EL (cell line): ENCODE data around the gene YWHAH.

Experiments
- DNase-seq: peaks from one replicate; pipeline ENCODE4 v3.0.0-alpha.2; 2016

The YWHAH gene

DNA sequence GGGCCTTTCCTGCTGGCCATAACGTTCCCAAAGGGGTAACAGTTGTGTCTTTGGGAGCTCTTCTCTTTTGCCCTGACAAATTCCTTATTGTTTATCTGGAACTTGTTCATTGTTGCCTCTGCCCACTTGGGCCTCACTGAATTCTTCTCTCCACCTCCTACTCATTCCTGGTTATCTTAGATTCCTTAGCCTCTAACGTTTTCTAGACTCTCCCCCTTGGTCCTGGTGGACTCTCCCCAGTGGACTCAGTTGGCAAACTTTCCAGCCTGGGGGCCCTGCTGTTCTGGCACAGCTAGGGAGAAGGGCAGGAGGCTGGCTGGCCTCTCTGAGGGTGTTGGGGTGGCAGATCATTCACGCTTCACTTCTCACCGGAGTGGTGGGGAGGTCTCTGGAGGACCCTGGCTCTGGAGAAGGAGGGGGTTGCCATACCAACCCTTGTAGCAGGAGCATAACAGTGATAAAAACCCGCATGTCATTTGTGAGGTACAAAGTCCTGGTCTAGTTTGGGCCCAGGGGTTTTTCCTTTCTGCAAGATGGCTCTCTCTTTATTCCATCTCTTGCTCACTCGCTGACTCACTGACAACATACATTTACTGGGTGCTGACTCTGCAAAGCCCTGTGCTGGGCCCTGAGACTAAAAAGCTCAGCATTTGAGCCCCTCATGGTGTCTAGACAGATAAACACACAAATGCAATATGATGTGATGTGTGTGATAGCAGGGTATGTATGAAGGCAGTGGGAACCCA, 39.7 kb downstream of the YWHAH start:
- no peak for DNase-seq

DNA sequence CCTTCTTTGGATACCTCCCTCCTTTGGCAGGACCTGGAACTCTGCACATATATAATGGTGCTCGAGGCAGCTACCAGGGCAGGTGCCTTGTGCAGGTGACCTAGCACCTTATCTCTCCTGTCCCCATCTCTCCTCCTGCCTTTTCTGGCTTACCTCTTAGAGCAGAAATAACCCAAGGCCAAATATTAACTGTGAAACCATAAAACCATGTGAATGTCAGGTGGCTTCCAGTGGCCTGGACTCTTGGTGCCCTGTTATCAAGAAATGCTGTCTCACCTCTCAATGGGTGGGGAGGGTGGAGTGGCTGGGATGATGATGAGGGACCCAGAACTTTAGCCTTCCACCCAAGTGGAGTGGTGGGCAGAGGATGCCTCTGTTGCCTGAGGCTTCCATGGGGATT, 42.9 kb downstream of the YWHAH start:
- DNase-seq: no peak

DNA sequence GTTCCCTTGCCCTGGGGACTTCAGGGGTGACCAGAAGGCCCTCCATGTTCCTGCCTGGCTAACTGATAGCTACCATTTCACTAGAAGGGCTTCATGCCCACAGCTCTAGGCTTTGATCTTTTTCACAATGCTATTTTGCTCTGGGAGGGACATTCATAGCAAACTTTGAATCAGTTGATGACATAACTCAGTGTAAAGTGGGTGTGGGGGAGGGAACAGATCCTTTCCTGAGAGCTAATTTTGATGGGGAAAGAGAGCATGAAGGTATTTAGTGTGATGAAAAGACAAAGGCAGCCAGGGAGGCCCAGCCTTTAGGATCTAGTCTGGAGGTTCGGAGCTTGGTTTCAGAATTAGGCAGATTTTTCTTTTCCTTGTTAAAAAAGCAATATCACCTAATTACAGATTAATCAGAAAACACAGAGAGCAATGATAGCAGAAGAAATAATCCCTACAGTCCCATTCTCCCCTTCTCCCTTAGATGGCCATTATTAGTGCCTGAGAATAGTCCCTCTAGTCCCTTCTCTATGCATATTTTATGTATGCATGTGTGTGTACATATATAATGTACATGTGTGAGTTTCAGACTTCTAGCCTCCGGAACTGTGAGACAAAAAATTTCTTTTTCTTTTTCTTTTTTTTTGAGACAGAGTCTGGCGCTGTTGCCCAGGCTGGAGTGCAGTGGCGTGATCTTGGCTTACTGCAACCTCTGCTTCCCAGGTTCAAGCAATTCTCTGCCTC, 46.9 kb downstream of the YWHAH start:
- no peak for DNase-seq

DNA sequence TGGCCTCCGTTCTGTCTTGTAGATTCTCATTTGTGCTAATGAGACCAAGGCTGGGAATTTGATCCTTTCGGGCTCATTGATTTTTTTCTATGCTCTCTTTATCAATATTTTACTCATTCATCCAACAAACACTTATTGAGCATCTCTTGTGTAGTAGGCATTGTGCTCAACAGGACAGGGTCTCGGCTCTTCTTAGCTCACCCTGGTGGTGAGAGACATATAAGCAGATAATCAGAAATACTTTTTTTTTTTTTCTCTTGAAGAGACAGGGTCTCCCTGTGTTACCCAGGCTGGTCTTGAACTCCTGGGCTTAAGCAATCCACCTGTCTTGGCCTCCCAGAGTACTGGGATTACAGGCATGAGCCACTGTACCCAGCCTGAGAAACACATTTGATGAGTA, 50.7 kb downstream of the YWHAH start:
- no peak for DNase-seq

DNA sequence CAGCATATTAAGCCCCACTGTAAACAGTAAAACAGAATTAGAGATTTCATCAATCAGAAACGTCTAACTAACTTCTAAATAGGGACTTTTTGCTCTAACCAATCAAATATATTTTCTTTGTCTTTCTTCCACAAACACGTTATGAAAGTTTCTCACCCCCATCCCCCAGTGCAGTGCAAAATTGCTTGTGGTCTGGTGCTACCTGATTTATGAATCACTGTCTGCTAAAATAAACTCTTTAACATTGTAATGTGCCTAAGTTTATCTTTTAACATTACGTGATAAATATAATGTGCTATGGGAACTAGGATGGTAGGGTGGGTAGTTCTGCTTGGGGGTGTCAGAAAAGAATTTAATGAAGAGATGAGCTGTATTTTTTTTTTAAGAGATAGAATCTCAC, 51.5 kb downstream of the YWHAH start:
- DNase-seq: no peak

DNA sequence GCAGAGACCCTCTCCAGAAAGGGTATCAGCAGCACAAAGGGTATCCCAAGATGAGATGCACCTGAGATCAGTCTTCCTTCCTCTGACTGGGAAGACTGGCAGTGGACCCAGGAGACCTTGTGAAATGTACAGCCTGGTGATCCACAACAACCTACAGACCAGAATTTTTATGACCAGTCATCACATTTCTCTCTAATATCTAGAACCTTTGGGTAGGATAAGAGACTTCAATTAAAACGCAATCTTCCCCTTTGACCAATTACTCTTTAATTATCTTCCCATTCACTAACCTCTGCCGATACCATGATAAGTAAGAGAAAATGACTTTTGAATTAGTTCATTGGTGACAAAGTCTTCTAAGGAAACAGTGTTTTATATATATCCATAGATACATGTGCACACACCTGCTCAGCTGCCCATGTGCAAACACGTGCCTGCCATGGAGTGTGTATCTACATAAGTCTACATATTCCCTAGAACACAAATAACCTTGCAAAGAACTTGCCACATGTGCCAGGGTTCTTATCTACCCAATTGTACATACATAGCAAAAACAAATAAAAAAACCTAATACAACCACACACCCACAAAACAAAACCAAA, 54.5 kb downstream of the YWHAH start:
- DNase-seq: no peak

DNA sequence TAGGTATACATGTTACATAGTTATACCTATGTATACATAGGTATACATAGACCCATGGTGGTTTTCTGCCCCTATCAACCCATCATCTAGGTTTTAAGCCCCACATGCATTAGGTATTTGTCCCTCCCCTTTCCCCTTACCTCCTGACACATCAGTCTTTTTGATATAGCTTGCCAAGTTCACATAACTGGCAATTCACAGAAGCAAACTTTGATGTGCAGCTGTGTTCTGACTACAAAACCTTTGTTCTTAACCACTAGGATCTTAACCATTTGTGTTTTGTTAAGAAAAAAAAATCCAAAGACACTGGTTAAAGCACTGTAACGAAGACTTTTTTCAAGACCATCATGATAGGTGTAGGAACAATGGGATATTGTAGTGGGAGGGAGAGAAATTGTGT, 55.8 kb downstream of the YWHAH start:
- DNase-seq: no peak

DNA sequence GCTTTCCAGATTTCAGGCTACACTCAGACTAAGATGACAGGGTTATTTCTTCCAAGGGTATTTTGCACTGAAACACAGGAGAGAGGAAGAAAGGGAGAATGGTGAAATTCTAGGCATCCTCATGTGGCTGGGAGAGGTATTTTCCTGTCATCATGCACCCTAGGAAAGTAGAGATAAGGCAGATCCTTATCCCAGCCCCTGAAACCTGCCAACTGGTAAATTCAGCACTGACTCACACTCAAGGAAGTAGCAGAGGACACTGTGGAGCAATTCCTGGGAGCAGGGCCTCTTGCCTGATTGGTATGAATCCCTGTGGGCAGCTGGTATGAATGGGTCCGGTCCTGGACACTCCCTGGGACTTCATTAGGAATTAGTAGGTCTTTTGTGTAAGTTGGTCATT, 61.1 kb downstream of the YWHAH start:
- DNase-seq: peak; percentile 43
